SH-SY5Y (cell line): ENCODE measurements around the gene TBCCD1.

ENCODE experiments used
- GATA2 ChIP-seq: IDR thresholded peaks from 2 replicates; pipeline ENCODE4 v1.6.1; 2011; ENCODE audit warnings: mild to moderate bottlenecking, low read depth, low read length
- GATA3 ChIP-seq: IDR thresholded peaks from 2 replicates; pipeline ENCODE4 v1.6.1; 2011; ENCODE audit warnings: low read depth, mild to moderate bottlenecking, low read length, moderate library complexity

The TBCCD1 gene

DNA sequence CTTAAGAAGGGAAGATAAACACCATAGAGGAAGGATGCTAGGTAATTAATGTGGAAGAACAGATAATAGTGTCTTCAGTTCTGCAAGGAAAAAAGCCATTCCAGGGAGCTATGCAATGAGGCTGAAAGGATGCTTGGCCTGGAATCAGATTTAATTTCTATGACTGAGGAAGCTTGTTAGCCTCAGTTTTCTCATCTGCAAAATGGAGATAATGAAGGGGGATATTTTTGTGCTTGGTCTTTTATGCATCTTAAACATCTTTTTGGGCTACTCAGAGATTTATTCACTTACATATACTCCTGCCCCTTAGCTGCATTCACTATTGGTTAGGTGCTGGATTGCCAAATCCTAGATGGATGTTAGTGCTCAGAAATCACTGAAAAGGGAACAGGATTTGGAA is 20.0 kb upstream of the TBCCD1 start:
- no peak for TF ChIP-seq GATA3
- no peak for TF ChIP-seq GATA2

DNA sequence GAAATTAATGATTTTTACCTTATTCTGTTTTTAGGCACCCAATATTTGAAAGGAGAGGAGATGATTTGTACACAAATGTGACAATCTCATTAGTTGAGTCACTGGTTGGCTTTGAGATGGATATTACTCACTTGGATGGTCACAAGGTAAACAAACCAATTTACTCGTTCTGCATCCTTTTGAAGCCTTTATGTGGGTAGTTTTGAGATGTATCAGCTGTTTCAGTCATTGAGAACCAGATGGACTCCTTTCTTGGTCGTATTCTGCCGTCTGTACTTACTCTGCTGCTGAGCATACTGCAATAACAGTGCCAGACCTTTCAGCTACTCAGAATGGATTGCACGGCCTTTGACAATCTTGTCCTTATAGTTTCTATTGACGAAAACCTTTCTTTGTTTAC is 16.7 kb upstream of the TBCCD1 start:
- TF ChIP-seq GATA3 = no peak

DNA sequence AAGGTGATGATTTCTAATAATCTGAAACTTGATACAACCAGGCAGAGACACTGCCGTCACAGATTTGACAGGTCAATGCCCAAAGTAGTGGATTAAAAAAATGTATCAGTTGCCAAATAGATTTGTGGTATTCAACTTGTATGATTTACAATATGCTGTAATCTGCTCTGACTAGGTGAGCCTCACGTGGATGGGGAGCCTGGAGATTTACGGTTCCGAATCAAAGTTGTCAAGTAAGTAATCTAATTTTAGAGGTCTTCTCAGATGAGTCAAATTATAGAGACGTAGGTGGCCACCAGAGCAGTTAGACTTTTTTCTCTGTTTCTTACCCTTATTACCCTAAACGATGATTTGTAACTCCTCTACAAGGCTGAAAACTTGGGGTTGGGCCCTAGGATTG is 15.4 kb upstream of the TBCCD1 start:
- no peak for TF ChIP-seq GATA2
- TF ChIP-seq GATA3 = no peak

DNA sequence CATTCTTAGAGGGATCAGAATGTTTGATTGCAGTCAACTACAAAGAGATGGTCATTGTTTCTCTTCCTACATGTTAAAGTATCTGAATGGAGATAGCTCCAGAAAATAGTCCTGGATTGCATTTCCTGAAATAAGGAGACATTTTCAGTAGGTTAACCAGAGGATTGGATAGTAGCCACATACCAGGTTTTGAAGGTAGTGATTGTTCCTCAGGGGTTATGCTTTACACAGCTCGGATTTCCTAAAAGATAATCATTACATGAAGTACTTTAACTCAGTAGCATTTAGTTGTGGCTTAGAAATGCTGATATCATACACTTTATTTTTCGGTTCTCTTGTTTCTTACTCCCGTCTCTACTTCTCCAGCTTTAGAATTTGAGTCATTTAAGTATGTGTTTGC is 13.6 kb upstream of the TBCCD1 start:
- TF ChIP-seq GATA3 = no peak
- no peak for TF ChIP-seq GATA2

DNA sequence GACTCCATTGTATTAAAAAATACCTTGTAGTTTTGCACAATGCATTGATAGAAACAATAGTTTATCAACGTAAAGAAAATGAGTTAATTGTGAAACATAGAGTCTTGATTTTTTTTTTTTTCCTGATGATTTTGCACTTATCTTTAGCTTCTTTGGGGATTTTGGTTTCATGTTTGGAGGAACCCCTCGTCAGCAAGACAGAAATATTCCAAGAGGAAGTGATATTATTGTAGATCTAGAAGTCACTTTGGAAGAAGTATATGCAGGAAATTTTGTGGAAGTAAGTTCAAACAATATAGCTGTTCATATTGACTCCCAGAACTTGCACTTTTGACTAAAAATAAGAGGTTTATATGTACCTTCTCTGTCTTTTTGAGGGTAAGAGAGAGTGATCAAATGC is 10.4 kb upstream of the TBCCD1 start:
- TF ChIP-seq GATA3 (no peak), GATA2 (no peak)

DNA sequence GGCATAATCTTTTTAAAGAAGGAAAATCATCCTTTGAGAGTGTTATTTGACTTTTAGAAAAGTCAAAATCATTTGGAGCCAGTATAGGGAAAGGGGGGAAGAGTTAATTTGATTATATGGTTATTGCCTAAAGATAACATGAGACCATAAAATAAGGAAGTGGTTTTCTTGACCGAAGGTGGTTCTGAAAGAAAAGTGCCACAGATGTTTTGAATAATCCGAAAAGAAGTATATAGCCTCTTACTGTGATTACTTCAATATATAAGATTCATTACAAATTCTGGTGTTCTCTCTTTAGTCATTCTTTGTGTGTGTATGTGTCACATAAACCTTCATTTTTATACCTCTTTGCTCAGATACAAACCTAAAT is 4.5 kb upstream of the TBCCD1 start:
- TF ChIP-seq GATA2 = no peak
- TF ChIP-seq GATA3 = no peak

DNA sequence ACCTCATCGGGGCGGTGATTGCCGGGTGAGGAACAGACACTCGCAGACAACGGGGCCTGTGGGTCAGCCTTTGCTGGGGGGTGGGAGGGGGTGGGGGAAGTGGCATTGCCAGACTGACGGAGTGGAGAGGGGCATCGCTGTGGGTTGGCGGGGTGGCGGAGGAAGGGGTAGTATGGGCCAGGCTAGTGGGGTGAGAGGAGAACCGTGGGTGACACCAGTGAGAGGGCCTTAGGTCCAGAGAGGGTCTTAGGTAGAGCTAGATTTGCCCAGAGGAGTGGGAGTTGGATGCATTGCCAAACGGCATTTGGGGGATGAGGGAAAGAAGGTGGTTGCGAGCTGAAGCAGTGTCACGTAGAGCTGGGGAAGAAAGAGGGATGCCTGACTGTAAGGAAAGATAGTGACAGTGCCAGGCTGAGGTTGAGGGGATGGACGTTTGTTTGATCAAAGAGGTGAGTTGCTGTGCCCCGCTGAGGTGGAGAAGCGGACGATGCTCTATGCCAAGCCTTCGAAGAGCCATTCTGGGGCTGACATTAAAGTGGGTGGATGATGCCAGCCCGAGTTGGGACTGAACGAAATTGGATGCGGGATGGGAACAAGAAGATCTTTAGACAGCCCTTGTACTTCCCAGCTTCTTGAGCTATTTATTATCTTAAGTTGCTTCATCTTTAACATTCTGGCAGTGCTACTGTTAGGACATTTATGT is 4.0 kb upstream of the TBCCD1 start:
- TF ChIP-seq GATA3 (no peak), GATA2 (no peak)

DNA sequence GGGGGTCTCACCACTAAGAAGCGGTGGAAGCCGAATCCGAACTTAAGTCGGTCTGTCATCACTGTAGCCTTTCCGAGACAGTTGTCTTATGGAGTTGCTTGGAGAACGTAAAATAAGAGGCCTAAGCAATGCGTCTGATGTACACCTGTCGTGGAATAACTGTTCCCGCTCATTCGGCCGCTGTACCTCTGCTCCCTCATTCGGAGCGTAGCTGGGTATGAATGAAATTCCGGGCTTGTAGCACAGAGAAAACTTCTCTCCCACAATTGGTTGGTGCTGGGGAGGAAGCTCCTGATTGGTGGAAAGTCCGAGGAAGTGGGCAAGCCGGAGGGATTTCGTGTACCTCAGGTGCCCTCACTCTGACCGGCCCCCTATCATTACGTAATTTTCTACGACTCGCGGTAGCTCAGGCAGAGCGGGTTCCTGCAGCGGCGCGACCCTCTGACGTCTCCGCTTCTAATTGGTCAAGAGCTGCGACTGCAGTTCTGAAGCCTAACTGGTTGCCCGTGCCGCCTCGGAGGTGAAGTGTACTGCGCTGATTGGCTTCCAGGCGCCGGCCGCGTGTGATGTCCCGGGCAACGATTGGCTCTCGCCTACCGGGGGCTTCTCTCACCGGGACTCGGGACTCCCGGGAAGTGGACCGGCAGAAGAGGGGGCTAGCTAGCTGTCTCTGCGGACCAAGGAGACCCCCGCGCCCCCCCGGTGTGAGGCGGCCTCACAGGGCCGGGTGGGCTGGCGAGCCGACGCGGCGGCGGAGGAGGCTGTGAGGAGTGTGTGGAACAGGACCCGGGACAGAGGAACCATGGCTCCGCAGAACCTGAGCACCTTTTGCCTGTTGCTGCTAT is 3.2 kb upstream of the TBCCD1 start, which contains the start of gene DNAJB11:
DNAJB11 (plus strand) TSS at position 625 of the 845 bp plus-strand sequence; CDS start at position 803, 178 bp downstream.
- TF ChIP-seq GATA3 = no peak
- no peak for TF ChIP-seq GATA2

DNA sequence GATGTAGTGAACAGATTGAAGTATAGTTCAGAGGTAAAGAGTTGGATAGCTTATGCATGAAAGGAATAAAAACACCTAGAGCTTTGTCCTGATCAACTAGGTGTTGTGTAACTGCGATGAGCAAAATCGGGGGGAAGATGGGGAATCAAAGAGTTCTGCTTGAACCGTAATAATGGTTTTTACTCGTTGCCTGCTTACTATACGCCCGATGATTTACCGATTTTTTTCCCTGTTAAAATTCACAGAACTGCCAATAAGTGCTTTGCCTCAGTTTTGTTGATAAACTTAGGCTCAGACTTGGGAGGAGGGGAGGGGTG is 2.6 kb upstream of the TBCCD1 start:
- TF ChIP-seq GATA3 (no peak), GATA2 (no peak)

DNA sequence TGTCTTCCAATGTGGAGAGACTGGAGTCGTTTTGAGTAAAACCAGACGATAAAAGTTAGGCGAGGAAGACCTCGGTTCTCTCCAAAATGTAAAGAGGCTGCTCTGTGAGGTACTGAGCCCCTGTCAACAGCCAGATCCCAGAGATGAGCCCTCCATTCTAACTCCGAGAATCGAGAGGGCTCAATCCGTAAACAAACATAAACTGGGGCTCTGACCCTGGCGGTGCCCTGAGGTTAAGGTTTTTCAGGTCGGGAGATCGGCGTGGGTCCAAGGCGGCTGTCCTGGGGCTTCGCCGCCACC is 417 bp downstream of the TBCCD1 start:
- no peak for TF ChIP-seq GATA3

DNA sequence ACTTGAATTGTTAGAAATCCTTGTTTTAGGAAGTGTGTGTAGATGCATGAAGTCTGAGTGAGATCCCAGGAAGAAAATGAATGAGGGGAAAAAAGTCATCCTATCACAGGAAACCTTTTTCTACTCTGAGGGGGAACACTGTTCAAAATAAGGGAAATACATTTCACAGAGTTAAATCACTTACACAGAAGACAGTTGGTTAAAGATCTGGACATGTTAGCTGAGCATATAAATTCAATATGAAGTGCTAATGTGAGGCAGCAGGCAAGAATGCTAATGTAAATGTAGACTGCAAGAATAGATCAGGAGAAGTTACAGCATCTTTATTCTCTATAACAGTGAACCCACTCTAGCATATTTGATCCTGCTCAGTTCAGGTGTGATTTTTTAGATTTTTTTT is 2.6 kb downstream of the TBCCD1 start:
- TF ChIP-seq GATA3 = no peak
- no peak for TF ChIP-seq GATA2

DNA sequence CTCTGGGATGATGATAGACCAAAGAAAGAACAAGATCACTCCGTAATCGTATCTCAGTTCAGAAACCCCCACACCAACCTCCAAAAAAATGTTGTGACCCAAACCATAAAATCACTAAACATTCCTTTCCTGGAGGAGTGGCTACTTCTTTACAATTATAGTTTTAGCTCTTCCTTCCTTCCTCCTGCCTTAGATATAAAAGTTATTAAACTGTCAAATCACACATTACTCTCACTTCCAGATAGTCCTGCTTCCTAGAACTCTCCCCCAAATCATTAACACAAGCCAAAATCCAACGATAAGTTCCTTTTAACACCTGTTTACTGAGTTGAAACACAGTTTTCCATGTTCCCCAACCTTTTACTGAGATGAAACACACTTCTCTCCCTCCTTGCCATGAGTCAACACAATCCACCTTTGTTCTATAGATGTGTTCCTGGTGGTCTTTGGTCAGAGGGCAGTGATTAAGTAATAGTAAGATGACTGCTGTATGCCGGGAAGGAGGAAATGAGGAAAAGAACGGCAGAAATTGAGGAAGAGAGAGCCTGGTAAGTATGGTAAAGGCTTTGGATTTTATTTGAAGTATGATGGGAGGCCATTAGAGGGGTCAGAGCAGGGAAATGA is 14.6 kb downstream of the TBCCD1 start:
- TF ChIP-seq GATA2 (no peak), GATA3 (no peak)

DNA sequence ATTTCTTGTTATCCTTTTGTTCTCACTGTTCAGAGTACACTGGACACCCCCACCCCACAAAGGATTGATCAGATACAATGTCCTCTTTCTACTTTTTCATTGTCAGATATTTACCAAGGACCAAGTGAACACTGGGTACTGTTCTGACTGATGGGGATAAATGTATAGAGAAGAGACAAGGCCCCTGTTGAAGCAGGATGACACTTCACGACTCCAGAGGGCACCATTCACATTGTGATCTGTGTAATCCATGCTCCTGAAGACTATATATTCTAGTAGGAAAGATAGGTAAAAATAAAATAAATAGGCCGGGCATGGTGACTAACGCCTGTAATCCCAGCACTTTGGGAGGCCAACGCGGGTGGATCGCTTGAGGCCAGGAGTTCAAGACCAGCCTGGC is 15.8 kb downstream of the TBCCD1 start:
- TF ChIP-seq GATA3 = no peak
- TF ChIP-seq GATA2 = no peak

DNA sequence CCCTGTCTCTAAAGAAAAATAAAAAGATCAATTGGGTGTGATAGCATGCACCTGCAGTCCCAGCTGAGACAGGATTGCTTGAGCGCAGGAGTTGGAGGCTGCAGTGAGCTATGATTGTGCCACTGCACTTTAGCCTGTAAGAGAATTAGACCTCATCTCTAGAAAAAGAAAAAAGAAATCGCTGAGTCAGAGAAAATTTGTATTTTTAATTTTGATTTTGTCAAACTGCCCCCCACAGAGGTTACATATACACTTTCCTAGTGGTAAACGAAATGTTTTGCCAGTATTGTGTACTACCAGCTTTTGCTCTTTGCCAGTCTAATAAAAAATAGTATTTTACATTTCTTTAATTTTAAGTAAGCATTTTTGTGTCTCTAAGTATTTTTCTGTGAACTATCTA is 17.6 kb downstream of the TBCCD1 start:
- no peak for TF ChIP-seq GATA3
- no peak for TF ChIP-seq GATA2

DNA sequence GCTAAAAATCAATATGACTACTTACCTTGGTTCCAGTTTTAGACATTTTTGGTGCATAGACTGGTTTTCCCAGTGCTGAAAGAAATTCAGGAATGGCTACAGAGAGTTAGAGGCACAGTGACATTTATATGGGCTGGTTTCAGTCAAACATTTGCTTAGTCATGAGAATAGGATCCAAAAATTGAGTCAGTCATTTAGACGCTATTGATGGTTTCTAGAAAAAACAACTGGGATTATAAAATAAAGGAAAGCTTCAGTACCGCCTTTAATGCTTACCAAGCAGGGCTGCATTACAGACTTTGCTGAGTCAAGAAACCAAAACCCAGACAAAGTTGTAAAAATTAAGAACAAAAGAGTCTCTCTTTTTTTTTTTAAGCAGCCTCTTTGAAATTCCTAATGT is 22.9 kb downstream of the TBCCD1 start, which contains the start of gene CRYGS:
CRYGS (minus strand) TSS at position 100 of the 400 bp plus-strand sequence; CDS start at position 46, 54 bp downstream.
- TF ChIP-seq GATA2 (no peak), GATA3 (no peak)

DNA sequence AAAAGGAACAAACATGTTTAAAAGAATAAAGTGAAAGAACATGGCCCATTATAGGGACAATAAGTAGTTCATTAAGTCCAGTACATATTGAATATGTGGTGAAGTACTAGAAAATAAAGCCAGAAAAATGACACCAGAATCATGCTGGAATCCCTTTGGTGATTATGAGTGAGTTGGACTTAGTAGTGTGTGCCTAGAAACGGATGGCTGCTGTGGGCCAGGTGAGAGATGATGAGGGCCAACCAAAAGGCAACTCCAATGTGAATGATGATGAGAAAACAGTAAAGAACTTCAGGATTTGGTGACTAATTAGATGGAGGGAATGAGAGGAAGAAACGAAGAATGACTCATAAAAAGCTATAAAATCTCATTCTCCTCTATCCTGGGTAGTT is 26.3 kb downstream of the TBCCD1 start:
- TF ChIP-seq GATA2 (no peak), GATA3 (no peak)
